Stimulated activated CD8-positive, alpha-beta memory T cell treated with anti-CD3 and anti-CD28 coated beads, Interleukin-2, amount 100 ng/mL, for 48 hours (primary cell): Measurements from ENCODE around the gene FICD.
"Not testable (repeated sequence)": the region's sequence is repeated elsewhere in the genome, so short reads cannot be mapped to it uniquely, and the experiment has no call there.

Experiments used
- DNase-seq, 2 donors: peaks; one replicate each; pipeline ENCODE4 v3.0.0-alpha.2; 2020; ENCODE audit warnings: low read depth in 2 of 2

FICD gene

DNA sequence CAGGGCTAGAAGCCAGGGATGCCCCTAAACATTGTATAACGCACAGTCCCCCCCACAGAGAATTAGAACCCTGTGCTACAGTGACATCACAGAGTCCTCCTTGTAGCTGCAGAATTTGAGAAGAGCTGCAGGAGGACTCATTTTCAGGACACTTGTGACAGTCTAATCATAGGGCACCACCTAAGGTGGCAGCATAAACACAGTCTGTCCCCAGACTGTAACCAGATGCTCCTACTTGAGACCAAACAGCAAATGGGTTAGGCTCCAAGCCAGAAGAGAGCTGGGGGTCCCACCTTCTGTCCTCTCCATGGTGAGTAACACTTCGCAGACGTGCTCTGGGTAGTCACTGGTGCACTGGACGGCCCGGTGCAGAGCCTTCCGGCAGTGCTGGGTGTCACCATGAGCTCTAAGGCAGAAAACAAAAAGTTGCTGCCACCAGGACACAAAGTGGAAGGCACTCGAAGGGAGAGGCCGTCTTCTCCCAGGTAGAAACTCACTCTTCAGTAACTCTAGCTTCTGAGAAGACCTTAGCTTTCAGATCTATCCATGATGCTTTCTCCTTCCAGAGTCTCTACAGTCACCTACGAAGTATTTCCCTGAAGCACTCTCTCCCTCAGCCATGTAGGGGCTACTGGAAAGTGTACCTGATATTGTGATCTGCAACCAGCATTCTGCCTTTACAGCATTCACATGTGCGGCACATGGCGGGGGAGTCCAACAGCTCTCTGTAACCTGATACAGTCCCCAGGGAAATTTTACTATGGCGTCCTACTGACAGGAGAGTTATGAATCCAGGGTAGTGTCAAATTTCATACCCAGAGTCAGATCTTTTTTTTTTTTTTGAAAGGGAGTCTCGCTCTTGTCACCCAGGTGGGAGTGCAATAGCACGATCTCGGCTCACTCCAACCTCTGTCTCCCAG is 17.1 kb downstream of the FICD start:
- DNase-seq, result no peak

DNA sequence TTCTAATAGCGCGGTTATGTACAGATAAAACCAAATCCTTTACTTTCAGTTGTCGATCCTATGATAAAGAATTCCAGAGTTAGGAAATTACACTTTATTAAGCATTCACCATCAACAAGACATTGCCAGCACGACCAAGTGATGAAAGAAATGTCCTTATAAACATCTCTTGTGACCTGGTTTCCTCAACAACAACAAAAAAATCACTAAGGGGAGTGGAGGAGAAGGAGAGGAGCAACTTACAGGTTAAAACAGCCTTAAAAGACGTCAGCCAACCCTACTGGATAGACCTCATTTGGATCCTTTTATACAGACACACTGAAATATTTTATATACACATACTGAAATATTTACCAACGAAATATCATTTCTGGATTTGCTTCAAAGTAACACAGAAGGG is 23.1 kb downstream of the FICD start:
- no peak for DNase-seq

DNA sequence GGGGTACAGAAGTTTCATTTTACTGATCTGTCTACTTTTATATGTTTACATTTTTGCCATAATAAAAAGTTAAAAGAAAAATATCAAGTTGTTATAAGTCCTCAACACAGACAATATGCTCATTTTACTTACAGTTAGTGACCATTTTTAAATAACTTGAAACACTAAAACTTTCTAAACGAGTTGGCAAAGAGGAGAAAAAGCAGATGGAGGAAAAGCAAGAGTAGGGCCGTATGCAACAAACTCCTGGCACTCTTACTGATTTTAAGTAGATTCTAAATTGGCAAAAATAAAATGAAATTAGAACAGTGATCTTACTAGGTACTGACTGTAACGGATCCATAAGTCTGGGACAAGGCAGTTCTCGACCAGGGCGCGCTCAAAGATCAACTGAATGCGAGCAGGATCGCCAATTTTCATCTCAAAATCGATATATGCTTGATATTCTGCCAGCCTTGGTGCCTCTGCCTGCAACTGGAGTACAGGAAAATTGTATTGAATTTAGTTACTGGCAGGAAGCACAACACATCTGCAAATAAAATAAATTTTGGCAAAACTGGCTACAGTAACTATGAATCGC is 23.6 kb downstream of the FICD start:
- no peak for DNase-seq

DNA sequence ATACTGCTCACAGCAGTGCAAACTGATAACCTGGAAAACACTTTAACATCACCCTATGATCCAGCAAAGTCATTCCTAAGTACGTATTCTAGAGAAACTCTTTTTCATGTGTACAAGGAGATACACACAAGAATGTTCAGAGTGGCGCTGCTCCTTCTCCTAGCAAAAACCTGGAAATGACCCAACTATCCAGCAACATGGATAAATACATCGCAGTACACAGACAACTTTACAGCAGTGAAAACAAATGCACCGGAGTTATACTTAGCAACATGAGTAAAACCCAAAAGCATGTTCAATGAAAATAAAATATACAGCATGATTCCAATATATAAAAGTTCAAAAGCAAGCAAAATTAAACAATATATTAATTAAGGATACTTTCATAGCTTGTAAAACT is 27.2 kb downstream of the FICD start:
- DNase-seq, result no peak

DNA sequence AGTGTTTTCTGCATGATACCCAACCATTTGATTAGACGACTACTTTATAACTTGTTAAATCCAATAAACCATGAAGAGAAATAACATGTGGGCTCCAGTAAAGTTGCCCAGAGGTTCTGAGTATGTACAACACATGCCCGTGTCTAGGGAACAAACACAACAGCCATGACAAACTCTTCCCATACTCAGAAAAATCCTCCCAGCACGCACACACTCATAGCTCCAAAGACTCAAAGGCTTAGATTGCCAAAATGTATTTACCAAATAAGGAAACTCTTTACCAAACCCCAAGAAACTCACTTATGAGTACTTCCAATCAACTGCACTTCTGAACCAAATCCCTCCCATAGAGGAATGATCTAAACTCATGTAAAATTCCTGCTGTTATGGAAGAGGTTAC is 28.6 kb downstream of the FICD start:
- no peak for DNase-seq

DNA sequence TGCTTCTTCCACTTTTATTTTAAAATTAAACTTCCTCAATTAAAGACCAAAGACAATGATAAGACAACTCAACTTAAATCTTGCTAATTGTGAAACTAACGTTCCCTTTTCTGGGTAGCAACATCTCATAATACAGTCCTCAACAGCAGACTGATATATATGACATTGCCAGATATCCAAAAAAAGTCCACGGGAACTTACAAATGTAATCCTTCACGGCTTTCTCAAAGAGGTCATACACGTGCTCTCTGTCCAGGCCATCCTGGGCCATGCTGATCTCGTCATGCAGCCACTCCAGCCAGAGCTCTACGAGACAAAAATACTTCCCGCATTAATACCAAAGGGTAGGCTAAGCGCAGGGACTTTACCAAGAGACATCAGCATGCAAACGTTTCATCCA is 32.6 kb downstream of the FICD start:
- no peak for DNase-seq

DNA sequence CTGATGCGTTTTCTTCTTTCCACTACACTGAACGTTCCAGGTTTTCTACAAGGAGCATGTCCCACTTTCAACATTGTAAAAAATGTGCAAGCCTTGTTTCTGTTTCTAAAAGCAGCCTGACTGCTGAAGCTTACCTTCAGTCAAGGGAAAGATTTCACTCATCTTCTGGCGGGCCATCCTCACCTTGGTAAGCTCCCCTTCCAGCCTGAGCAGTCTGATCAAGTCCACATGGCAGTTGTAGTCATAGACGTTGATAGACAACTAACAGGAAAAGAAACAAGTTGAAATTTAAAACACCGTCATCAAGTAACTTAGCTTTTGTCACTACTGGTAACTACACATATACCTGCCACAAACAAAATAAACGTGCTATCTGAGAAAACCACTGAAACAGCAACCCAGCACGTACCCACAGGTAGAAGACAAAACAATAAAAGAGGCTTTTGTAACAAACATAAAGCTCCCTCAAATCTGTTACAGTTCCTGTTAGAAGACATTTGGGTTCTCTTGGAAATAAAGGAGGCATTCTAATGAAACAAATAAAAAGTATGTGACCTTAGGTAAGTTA is 34.0 kb downstream of the FICD start:
- no peak for DNase-seq

DNA sequence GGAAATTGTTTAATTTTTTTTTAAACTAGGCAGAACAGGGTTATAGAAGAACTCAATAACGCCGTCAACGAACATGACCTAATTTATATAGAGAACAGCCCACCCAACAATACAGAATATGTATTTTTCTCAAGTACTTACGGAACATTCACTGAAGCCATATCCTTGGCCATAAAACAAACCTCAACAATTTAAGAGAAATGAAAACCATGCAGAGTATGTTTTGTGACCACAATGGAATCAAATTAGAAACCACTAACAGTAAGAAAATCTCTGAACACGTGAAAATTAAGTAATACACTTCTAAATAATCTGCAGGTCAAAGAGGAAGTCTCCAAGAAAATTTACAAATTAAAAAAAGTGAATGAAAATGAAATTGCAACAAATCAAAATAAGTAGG is 36.5 kb downstream of the FICD start:
- no peak for DNase-seq

DNA sequence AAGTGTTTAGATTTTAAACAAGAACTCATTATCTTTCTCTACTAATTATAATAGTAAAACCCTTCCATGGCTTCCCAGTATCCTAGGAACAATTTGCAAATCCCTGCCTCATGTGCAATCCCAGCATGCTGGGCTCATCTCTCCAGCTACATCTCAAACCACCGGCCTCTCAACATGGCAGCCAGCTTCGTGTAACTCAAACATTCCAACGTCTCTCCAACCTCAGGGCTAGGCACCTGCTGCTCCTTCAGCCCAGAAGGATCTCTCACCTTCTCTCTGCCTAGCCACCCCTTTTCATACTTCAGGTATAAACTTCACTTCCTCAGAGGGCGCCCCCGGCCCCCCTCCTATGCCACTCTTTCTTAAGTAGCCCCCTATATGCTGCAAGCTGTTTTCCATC is 38.7 kb downstream of the FICD start:
- DNase-seq, result no peak

DNA sequence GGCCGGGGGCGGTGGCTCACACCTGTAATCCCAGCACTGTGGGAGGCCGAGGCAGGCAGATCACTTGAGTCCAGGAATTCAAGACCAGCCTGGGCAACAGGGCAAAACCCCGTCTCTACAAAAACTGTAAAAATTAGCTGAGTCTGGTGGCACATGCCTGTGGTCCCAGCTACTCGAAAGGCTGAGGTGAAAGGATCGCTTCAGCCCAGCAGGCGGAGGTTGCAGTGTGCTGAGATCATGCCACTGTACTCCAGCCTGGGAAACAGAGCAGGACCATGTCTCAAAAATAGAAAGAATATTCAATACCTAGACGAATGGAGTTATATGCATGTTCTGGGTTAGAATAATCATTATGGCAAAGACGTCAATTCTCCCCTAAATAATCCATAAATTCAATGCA is 40.3 kb downstream of the FICD start:
- DNase-seq, result not testable (repeated sequence)

DNA sequence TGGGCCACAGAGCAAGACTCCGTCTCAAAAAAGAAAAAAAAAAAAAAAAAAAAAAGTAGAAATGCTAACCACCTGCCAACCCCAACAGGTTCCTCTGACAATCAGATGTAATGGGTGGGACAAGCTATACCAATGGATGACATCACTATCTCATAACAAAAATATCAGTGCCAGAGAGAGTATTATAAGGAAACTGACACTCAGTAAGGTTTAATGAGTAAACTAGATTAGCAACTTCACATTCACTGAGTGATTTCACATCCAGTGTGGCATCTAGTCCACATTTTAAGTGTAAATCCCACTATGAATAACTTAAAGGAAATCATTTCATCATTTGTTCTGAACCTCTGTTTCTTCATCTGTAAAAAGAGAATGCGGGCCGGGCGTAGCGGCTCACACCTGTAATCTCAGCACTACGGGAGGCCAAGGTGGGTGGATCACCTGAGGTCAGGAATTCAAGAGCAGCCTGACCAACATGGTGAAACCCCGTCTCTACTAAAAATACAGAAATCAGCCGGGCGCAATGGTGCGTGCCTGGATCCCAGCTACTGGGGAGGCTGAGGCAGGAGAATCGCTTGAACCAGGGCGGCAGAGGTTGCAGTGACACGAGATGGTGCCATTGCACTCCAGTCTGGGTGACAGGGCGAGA is 44.1 kb downstream of the FICD start:
- DNase-seq, result no peak

DNA sequence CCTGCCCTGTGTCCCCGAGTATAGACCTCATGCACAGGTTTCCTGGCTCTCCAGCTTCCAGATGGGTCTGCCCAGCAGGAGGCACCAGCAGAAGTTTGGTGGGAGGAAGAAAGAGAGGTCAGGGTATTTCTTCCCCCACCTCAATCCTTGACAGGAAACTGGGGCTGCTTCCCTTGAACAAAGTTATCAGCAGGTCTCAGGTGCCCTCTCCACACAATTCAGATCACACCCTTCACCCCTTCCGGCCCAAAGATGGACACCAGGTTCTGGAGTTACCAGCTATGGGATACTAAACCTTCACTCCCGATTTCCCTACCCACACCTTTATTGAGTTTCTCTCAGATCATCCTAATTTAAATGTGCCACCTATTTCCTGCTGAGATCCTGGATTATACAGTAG is 44.7 kb downstream of the FICD start:
- DNase-seq, result no peak

DNA sequence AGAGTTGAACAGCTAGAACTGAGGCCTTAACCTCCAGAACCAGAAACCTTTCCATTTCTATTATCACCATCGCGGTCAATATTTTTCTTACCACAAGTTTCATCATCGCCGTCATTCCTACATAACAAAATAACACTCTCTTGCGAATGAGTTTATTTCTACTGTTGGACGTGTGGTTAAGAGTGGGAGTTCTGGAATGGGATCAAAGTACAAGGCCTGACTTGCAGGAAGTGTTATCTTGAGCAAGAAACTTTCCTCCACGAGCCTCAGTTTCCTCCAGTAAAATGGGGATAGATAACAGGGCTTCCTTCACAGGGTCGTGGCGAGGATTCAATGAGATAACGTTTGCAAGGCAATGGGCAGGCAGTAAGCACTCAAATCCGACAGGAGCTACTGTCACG is 45.2 kb downstream of the FICD start:
- no peak for DNase-seq

DNA sequence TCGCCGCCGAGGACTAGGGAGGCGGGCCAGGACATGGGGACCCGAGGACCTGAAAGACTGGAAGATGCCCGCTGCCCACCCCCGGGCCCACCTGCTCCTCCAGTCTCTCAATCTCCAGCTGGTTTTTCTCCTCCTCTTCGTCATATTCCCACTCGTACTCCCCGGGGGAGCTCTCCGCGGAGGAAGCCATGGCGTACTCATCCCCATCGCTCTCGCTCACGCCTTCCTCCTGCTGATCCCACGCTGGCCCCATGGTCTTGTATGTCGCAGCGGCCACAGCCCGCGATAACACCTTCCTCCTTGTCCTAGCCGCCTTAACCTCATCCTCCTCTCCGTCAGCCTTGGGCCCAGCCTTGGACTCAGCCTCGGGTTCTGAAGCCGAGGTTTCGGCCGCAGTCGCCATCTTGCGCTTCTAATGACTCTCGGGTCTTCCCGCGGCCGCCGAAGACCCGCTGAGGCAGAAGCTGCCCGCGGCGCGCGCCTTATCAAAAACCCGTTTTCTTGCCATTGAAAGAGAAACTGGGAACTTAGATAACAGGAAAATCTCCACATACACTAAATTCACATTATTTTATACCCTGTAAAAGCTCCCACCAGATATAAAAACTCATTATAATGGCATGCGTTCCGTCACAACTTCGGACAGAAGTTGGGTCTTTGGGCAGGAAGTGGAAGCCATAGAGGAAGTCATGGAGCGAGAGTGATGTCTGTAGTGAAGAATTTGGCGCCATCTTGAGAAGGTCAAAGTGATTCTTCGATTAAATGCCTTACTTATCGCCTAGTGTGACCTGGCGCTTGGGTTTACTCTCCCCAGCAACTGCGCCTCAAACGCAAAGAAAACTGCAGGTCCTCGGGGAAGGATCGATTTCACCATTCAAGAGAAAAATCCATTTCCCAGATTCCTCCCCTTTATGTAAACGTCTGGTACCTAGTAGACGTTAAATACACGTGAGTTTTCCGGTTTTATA is 46.0 kb downstream of the FICD start, which contains the start of gene SART3:
Gene SART3 (minus strand): TSS at position 422 of the 968 bp plus-strand sequence. CDS start 19 bp downstream, at position 403.
- peak; percentile 68 to 75 for DNase-seq

DNA sequence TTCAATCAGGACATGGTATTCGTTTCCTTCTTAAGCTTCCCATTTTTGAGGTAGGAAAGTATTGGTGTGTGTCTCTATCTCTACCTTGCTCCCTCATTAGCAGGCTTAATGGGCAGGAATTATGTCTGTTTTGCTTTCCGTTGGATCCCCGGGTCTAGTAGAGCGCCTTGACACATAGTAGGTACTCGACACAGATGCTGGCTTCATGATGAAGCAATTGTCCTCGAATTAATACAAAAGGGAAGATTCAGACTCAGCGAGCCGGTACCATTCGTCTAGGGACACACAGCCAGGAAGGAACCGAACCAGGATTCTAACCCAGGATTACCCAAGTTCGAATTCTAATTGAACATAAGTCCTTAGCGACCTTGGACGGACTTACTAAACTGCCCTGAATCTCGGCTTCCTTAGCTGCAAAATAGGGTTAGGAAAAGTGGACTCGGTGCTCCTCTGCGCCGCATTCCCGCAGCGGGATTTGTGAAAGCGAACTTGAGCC is 46.8 kb downstream of the FICD start:
- no peak for DNase-seq

DNA sequence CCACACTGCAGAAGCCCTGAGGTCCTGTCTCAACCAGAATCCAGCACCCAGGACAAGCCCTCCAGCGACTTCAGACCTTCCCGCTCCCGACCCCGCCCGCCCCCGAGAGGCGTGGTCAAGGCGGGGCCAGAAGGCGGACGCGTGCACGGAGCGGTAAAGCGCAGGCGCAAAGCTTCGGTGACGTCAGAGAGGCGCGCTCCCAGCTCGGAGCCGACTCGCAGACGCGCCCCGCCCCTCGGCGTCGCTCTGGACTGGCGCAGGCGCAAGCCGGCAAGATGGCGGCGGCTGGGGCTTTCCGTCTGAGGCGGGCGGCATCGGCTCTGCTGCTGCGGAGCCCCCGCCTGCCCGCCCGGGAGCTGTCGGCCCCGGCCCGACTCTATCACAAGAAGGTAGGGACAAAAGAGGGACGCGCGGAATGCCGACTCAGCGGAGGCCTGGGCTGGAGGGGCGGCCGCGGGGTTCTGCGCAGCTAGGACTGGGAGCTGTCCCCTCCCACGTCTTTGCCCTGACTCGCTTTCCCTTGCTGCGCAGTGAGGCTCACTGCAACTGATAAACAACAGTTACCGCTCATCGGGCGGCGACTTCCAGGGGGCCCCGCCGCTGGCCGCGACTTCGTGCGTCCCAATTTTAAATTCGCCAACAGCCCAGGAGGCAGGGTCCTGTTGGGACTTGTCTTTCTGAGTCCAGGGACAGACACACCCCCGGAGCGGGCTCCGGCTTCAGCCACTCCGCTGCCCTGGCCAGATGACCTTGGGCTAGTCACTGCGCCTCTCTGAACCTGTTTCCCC is 47.5 kb downstream of the FICD start, which contains the start of gene ISCU:
Gene ISCU (plus strand): TSS at position 249 of the 788 bp plus-strand sequence. CDS start 27 bp downstream, at position 276.
- DNase-seq, result peak; percentile 99

DNA sequence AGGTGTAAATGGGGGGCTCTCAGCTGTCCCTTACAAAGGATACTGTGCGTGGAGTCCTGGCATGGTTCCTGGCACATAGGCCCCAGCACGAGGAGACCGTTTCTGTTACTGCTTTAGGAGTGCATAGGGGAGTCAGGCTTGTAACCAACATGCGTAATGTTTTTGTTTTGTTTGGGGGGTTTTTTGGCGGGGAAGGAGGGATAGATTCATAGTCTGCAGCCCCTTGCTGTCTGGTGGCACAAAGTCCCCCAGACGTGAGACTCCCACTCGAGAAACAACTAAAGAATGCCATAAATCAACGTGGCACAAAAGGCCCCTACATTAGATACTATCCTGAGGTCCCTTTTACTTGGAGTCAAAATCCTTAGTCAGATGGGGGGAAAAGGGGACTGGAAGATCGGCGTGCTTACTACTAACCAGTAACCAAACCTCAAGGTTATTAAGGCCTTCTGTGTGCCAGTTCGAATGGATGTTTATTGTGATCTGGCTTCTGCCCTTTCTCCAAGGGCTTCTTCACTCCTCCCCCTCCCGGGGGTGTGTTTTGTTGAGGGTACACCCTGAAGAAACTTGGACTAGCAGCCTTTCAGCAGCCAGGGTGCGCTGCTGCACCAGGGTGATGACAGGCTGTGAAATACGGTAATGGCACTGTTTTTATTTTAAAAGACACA is 48.2 kb downstream of the FICD start:
- peak; percentile 71 to 76 for DNase-seq

DNA sequence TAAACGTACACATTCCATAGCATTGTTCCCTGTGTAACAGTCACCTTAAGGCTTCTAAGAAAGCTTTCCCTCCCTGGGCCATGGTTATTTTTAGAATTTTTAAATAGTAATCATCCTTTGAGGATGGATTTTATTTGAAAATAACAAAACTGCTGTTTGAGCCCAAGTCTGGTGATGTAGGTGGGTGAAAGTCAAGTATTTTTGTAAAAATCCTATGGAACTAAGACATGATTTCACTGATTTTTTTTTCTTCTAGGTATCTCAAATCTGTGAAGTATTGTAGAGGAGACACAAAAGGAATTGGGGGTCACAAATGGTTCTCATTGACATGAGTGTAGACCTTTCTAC is 48.7 kb downstream of the FICD start:
- DNase-seq, result no peak

DNA sequence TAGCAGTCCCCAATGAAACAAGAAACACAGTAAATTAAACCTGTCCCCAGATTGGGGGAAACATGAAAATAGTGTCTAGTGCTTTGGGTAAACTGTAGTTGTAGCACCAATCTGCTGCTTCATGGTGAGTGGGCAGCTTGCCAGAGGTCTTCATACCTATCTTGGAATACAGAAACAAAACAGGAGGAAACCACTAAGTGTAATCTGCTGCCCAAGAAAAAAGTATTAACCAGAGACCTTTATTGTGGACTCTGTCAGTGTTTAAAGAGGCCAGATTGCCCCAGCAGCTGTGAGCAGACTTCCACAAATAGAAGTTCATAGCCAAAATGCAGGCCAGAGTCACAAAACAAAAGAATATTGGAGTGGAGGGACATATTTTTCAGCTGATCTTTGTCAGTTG is 49.6 kb downstream of the FICD start:
- DNase-seq, result no peak

DNA sequence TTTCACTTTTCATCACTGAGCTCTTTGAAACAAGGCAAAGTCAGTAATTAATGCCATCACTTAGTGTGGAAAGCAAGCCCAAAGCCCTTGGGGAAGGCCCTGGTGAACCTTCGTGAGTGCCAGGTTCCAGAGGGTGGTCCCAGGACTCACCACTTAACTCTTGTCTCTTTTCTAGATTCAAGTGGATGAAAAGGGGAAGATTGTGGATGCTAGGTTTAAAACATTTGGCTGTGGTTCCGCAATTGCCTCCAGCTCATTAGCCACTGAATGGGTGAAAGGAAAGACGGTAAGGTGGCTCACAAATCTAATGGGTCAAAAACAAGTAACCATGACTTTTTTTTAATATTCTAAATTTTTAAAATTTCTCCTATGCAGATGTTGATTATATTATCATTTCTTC is 50.1 kb downstream of the FICD start:
- DNase-seq, result no peak
